Left lung (tissue), 10 donors: ENCODE data around the gene SLC9A3. TPM values are rescaled to one million over a fixed set of nuclear protein-coding genes. Genes with fewer than 3 reads are reported as not detected.
A peak's percentile ranks its signal among the peaks of the same experiment; 100 is the strongest.

ENCODE experiments used
- ATAC-seq: fragments of 200-7000 bp; cut with Tn5 transposase; one replicate; pipeline ENCODE4 v1.9.1; 2020; ENCODE audit warnings: moderate library complexity
- DNase-seq, 4 donors: peaks; one replicate each; pipeline ENCODE4 v3.0.0-alpha.2; 2013 to 2020
- H3K27ac ChIP-seq, 2 donors: fragments of 200-600 bp; sonication (generic) in 1 of 2; one replicate each; pipeline versions ENCODE4 v1.5.0 to v1.8.0; 2020 to 2021
- H3K27me3 ChIP-seq, 2 donors: fragments of 200-600 bp; sonication (generic) in 1 of 2; one replicate each; pipeline versions ENCODE4 v1.5.0 to v1.8.0; 2020 to 2021
- H3K36me3 ChIP-seq, 2 donors: fragments of 200-600 bp; sonication (generic) in 1 of 2; one replicate each; pipeline versions ENCODE4 v1.5.0 to v1.8.0; 2020 to 2021
- H3K4me1 ChIP-seq, 2 donors: fragments of 200-600 bp; one replicate each; pipeline ENCODE4 v1.8.0; 2021
- H3K4me3 ChIP-seq, 2 donors: fragments of 200-600 bp; sonication (generic) in 1 of 2; one replicate each; pipeline versions ENCODE4 v1.5.0 to v1.8.0; 2020 to 2021; ENCODE audit warnings: mild to moderate bottlenecking in 1 of 2
- H3K9me3 ChIP-seq, 2 donors: fragments of 200-600 bp; sonication (generic) in 1 of 2; one replicate each; pipeline versions ENCODE4 v1.5.0 to v1.8.0; 2020 to 2021
- CTCF ChIP-seq, 2 donors: fragments of 200-600 bp; sonication (generic) in 1 of 2; IDR thresholded peaks; one replicate each; pipeline versions ENCODE4 v1.5.0 to v1.8.0; 2021; ENCODE audit warnings: antibody characterized with exemption in 2 of 2
- intact Hi-C, 2 donors: fragments of 100-400 bp; cut with DNase I; formaldehyde crosslinking; loops; one replicate each; pipeline versions ENCODE4 v1.11.2 to v1.14.2; 2022
- polyA plus RNA-seq, 6 donors: library from polyadenylated mRNA; unstranded; fragments of 120-200 nt; gene quantifications; one replicate each; pipeline ENCODE4 v1.2.1, GENCODE V29; 2013; ENCODE audit not compliant: insufficient read length in 6 of 6
- total RNA-seq, 2 donors: library from RNA; stranded (reverse); fragmentation: NEBNext Ultra II Directional; extraction: Animal tissue kit (Norgen Biotek cat#: 25700); gene quantifications; one replicate each; pipeline ENCODE4 v1.2.1, GENCODE V29; 2021
- donor health status: DM: no; HTN: yes; CAD: no.
- donor health status: DM: no; HTN: no; CAD: no.

SLC9A3 gene
- total and polyA plus RNA-seq, 8 donors, result 0.99 to 4.3 (median 2.9) TPM

- Histone ChIP-seq H3K36me3 (peaks cover 0 to 15% of the 10 kb centered on the region in 2 donors), H3K4me1 (peaks cover 7 to 34% of the 10 kb centered on the region in 2 donors), H3K27me3 (peaks cover 25 to 49% of the 10 kb centered on the region in 2 donors), H3K9me3 (no peaks in the 10 kb centered on the region), H3K4me3 (peak overlapping the region; percentile 75 to 89), H3K27ac (peak overlapping the region in 1 of 2 donors; percentile 61)
- DNase-seq (peak; percentile 30 to 76 (median 41)), ATAC-seq (peak; percentile 15)
- intact Hi-C loops, result no loop called here
- no peak for TF ChIP-seq CTCF (IDR thresholded peaks at IDR 0.05)
Measured at GRCh38 chr5:473551-474192, 50.6 kb downstream of the SLC9A3 start.

- Histone ChIP-seq H3K27ac (peak overlapping the region; percentile 67 to 81), H3K36me3 (peaks cover 0 to 19% of the 10 kb centered on the region in 2 donors), H3K4me3 (peak overlapping the region; percentile 75 to 89), H3K27me3 (peaks cover 25 to 41% of the 10 kb centered on the region in 2 donors), H3K9me3 (no peaks in the 10 kb centered on the region), H3K4me1 (peaks cover 7 to 34% of the 10 kb centered on the region in 2 donors)
- peak; percentile 80 to 98 (median 90) for DNase-seq
- ATAC-seq, result peak; percentile 85
- TF ChIP-seq CTCF (IDR thresholded peaks at IDR 0.05), result no peak
- intact Hi-C loops, result no loop called here
Measured at GRCh38 chr5:472656-473550, 51.3 kb downstream of the SLC9A3 start.

GRCh38 chr5:472076-472655 lies 52.1 kb downstream of the SLC9A3 start:
- peak in 3 of 4 donors; percentile 20 to 89 (median 40) for DNase-seq
- peak; percentile 41 for ATAC-seq
- Histone ChIP-seq H3K4me3 (peak overlapping the region; percentile 72 to 89), H3K27me3 (peaks cover 24 to 34% of the 10 kb centered on the region in 2 donors), H3K4me1 (peaks cover 7 to 34% of the 10 kb centered on the region in 2 donors), H3K27ac (peak overlapping the region; percentile 67 to 81), H3K9me3 (no peaks in the 10 kb centered on the region), H3K36me3 (peaks cover 0 to 20% of the 10 kb centered on the region in 2 donors)
- no peak for TF ChIP-seq CTCF (IDR thresholded peaks at IDR 0.05)
- intact Hi-C loops, result no loop called here

- H3K27ac ChIP-seq, result no peak overlapping the region
- no peak for TF ChIP-seq CTCF (IDR thresholded peaks at IDR 0.05)
- H3K9me3 ChIP-seq, result no peaks in the 10 kb centered on the region
- peak overlapping the region in 1 of 2 donors; percentile 89 for H3K4me3 ChIP-seq
- ATAC-seq (no peak), DNase-seq (no peak)
- H3K4me1 ChIP-seq, result peaks cover 7 to 34% of the 10 kb centered on the region in 2 donors
- H3K27me3 ChIP-seq, result peaks cover 20 to 29% of the 10 kb centered on the region in 2 donors
- peaks cover 0 to 24% of the 10 kb centered on the region in 2 donors for H3K36me3 ChIP-seq
- intact Hi-C loops, result no loop called here
Measured at GRCh38 chr5:471750-472058, 52.5 kb downstream of the SLC9A3 start.
